ENCODE results near the gene MN1.

The MN1 gene

DNA sequence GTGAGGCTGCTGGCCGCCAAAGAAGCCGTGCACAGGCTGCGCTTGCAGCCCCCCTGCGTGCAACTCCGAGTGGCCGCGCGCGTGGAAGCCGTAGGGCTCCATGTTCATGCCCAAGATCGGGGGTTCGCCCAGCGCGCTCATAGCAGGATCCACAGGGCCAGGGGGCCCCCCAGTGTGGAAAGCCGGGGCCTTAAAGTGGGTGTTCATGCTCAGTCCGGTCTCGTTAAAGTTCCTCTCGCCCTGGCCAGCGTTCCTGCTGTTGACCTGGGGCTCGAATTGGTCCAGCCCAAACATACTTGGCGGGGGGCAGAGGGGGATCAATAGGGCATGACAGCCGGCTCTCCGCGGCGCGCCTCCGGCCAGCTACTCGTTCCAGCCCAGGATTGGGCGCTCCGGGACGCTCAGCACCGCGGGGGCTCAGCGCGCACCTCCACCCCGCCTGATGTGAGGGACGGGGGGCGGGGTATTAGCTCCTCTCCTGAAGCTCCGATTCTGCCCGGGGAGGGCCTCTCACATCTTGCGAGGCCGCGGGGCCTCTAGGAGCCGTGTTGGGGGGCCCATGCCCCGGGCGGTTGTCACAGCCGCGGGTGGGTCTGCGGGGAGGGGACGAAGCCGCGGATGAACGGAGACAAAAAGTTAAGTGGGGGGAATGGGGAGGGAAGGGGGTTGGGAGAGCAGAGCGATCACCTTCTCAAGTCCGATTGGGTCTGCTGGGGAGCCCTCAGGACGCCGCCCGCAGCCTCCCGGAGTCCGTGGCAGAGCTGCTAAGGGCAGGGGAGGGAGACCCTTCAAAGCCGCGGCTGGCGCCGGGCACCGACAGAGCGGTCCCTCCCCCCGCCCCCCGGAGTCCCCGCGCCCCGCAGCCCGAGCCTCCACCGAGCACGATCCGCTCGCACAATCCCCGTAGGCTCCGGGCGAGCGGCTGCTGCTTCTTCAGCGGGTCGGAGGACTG is 1.0 kb downstream of the MN1 start:
- no peak for DNase-seq (ENCODE audit: low spot score)

DNA sequence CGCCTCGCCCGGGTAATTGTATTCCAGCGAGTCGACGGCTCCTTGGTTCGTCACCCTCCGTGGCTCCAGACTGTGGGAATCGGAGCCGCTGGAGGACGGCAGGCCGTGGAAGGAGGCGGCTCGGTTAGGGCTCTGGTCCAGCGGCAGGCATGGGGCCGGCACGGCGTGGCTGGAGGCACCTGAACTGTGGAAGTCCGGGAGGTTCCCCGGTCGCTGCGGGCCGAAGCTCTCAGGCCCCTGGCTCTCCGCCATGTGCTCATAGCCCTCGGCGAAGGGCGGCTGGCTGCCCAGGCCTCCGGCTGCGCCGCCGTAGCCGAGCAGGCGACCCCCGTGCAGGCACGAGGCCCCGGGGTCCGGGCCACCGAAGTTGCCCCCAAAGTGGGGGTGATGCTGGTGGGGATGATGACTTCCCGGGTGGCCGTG is 1.7 kb downstream of the MN1 start:
- no peak for DNase-seq (ENCODE audit: low spot score)

DNA sequence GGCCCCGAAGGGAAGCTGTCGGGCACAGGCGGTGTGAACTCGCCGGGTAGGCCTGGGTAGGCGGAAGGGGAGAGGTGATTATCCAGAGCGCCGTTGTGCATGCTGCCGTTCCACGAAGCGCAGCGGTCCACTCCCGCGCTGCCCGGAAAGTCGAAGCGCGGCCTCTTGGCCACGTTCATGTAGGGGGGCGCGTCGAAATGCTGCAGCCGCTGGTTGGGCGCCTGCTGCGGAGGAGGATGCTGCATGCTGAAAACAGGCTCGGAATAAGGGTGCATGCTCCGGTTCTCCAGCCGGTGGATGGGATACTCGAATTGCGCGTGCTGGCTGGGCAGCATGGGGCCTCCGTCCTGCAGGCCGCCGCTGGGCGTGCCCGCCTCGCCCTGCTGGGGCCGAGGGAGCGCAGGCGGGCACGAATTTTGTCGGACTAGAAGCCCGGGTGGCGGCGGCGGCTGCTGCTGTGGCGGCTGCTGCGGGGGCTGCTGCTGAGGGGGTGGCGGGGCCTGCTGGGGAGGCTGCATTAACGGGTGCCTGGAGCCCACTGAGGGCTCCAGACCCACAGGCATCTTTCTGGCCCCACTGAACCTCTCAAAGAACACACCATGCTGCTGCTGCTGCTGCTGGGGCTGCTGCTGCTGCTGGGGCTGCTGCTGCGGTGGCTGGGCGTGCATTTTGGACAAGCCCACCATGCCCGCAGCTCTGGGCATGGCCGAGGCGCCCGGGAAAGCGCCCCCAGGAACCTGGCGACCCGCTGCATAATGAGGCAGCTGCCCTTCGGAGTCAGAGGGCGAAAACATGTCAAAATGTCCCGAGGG is 2.3 kb downstream of the MN1 start:
- DNase-seq (ENCODE audit: low spot score): no peak

DNA sequence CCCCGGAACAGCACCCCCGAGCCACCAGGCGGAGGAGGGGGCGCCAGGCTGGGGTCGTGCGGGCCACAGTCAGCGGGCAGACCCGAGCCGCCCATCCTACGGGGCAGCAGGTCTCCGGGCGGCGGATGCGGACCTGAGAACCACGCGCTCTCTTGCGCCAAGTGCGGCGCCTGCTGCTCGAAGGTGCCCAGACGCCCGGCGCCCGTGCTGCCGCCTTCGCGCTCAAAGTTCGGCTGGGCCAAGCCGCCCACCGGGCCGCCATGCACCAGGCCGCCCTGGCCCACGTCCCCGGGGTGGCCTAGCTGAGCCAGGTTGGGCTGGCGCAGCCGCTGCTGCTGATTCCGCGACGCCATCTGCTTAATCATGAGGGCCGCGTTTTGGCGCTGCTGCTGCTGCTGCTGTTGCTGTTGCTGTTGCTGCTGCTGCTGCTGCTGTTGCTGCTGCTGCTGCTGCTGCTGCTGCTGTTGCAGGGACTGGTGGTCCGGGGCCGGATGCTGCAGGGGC is 3.0 kb downstream of the MN1 start:
- DNase-seq (ENCODE audit: low spot score): no peak

DNA sequence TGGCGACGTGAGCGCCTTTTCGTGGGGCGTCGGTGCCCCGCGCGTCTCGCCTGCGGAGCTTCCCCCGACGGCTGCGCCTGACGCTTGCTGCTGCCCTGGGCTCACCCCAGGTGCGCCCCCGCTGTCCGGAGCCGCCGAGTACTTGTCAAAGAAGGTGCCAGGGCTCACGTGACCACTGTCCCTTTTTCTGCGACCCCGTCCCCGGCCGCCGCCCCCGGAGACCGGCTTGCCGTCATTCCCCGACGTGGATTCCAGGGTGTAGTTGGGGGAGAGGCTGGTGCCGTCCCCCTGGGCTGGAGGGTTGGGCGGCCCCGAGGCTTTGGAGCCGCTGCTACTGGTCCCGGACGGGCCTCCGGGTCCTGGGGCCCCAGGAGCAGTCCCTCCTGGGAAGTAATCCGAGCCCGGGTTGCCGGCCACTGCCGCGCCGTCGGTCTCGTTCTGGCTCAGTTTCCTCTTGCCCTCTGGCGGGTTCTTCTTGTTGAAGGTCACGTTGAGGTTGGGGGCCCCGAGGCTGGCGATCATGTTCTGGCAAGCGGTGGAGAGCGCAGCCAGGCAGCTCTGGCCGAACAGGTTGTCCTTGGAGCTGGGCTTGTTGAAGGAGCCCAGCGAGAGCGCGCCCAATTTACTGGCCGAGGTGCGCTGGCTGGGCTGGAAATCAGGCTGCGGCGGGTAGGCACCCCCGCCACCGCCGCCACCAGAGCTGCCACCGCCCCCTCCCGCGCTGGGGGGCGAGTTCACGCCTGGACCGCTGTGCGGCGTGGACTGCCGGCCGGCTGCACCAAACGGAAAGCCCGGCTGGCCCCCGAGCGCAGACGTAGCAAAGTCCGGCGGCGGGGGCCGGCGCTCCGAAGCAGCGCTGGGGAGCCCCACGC is 3.8 kb downstream of the MN1 start:
- DNase-seq (ENCODE audit: low spot score): no peak

DNA sequence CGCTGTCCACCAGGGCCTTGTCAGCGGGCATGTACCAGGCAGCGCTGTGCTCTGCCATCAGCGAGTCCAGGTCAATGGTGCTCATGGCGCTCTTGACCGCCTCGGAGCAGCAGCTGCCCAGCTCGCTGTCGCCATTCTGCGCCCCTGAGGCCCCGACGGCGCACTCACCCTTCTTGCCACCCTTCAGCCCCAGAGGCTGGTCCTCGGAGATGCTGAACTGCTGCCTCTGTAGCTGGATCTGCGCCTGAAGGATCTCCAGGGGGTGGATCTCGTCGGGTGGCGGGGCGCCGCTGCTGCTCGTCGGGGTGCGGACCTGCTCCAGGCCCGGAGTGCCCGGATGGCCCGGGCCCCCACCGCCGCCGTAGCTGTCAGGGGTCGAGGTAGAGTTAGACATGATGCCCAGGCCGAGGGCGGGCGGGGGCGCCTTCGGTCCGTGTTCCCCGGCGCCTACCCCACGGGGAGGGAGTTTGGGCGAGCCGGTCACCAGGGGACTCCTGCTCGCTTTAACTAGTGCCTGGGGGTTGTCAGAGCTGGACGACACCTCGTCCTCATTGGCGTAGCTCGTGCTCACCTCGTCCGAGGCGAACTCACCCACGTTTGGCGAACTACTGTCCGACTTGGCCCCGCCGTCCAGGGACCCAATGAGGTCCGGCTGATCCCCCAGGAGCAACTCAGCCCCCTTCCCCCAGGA is 4.6 kb downstream of the MN1 start:
- DNase-seq (ENCODE audit: low spot score): no peak

DNA sequence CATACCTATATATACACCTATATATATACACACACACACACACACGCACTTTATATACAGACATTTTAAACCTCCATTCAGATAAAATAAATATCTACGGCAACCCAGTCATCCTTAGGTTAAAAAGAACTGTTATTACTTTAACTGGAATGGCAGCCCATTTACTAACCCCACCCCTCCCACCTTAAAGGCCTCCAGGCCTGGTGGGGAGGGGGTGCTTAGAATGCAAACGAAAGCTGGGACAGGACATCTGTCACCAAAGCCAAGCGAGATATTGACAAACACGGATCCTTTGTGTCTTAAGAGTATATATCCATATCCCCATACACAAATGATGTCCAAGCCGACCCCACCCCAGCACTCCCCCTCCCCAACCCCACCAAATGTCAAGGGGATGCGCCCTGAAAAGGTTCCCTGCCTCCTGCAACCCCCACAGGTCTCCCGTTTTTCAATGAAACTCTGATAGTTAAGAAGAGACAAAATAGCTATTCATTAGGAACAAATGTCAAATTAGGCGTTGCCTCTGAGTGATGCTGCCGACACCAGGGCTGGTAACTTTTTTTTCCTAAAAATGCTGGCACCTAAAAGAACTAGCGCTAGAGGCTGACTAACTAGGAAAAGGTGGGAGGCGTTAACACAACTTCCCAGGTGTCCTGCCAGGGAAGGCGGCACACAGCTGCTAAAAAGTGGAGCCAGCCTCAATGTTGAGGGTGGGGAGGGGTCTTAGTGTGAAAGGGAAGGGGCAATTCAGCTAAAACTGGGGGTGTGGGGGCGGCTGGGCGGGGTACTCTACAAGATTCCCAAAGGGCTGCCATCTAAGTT is 5.6 kb downstream of the MN1 start:
- no peak for DNase-seq (ENCODE audit: low spot score)

DNA sequence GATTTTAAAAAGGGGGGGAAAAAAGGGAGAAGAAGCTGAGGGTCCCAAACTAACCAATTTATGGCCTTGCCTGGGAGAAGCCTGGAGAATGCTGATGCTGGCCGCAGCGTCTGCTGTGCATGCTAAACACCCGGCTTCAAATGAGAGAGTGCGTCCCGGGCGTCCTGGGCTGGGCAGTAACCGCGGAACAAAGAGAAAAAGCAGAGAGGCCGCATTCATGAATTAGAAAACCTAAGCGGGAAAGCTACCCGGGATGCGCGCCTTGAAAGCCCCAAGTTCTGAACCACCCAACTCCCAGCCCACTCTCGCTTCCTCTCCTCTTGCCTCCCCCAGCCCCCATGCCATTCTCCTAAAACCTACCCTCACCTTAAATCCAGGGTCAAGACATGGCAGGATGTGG is 6.5 kb downstream of the MN1 start:
- DNase-seq (ENCODE audit: low spot score): no peak

DNA sequence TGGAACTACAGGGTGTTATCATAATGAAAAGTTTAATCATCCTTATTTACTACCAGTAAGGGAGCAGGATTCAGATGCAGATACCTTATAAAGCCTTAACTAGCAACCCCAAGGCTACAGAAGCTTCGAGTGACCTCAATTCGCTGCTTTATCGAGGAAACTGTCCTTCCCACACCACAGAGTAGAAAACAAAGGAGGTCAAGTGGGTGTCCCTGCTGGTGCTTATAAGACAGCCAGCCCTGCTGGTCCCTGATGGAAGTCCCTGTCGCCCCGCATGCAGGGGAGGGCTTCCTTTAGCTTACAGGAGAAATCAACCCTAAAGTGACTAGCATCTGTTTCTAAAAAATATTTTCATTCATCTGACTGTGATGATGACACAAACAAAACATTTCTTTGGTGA is 7.3 kb downstream of the MN1 start:
- DNase-seq (ENCODE audit: low spot score): no peak

DNA sequence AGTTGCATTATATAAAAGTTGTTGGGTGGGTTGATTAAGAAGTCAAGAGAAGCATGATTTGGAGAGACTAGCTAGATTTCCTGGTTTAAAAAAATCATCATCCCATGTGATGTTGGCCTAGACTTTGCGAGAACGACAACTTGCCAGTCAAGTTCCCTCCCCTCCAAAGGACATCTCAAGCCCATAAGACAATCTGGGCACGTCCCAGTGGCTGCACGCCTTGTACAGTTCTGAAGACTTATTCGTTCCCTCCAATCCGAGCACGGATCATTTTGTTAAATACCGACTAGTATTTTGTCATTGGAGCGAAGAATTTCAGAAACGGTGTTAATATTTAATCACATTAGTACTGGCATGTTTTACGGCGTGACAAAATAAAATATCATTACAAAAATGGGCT is 8.0 kb downstream of the MN1 start:
- DNase-seq (ENCODE audit: low spot score): no peak

DNA sequence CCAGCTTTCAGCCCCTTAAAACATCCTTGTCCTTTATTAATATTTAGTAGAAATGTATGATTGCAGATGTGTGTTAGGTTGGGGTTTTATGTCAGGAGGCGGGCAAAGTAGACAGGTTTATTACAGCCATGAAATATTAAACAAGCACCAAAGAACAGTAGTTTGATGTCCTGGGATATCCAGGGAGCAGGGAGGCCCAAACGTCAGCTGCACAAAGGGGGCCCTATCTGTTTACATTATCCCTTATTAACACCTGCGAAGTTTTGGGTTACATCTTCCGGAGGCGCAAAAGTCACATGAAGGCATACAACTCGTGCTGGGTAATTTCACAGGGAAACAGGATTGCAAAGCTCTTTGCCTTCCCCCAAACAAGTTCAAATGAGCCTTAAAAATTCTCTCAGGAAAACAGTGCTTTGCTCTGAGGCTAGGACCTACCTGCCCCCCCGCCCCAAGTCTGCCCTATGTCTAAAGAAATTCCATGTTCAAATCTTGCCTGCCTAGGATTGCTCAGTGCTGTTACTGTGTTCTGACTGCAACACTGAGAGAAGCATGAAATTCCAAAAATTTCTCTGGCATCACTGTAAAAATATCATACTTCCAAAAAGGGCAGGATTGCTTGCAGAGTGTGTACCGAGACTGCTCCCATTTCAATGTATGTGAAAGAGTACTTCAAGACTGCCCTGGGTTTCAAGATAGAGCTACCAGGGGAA is 8.9 kb downstream of the MN1 start:
- no peak for DNase-seq (ENCODE audit: low spot score)

DNA sequence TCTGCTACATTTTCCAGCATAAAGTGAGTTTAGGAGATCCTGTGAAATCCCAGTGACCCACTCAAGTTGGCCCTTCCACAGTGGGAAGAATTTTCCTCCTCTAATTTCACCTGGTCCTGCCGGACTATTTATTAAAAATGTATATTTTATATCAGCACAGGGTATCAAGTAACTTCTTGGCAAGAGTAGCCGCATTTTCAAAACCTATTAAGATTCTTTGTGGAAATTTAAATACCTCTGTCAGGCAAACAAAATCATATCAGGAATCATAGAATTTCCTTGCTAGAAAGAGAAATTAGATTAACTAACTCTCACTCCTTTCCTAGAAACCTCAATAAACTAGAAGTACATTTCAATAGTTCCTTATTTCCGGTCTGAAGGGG is 9.7 kb downstream of the MN1 start:
- DNase-seq (ENCODE audit: low spot score): no peak

DNA sequence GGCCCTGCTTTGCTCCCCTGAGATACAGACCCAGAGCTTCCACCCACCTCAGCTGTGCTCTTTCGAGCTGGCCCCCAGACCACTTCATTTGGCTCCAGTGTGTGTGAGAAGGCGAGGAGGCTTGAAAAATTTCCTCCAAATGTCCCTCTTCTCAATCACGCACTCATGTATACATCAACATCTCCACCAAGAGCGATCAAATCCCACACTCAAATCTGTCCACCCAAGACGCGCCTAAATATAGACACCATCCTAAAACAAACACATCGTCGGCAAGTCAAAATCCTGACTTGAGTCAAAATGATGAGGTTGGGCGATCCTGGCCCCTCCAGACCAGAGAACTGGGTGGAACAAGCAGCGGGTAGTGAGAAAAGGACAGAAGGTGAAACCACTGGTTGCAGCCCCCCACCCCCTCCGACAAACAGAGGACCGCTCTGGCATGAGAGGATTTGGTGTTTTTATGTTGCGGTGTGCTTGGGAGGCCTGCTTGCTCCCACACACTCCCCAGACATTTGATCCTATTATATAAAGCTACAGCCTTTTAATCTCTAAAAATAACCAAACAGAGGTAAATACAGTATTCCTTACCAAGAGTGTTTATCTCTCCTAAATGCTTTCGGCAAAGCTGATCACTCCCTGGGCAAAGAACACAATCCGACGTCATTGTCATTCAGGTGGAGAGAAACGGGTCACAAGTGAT is 10.2 kb downstream of the MN1 start:
- DNase-seq (ENCODE audit: low spot score): no peak

DNA sequence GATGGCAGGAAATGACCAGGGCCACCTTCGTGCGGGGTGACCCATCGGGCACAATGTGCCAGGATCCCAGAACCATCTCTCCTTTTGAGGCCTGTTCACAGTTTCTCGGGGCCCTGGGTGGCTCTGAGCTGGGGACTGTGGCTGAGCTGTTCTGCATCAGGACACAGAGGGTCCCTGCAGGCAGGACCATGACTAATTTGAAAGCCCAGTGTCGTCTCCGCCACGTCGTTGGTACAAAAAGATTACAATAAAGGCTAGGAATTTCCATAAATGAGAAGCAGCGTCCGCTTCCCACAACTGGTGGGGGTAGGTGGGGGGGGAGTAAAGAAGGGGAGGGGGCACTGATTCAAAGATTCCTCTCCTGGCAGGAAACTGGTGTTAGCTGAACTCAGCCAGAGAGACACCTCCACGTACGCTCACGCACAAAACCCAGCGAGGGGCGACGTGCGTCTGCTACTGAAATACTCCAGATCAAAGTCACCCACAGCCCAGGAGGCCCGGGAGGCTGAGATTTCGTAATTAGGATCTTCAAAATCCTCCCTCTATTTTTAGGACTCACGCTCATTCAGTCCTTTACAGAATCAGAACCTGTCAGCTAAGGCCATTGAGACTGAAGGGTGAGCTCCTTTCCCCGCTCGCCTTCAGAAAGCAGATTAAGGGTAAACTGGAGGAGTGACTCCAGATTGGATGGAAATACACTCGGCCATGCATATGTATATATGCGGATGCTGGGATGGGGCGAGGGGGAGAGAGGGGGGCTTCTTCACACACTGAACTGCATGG is 11.0 kb downstream of the MN1 start:
- DNase-seq (ENCODE audit: low spot score): no peak

DNA sequence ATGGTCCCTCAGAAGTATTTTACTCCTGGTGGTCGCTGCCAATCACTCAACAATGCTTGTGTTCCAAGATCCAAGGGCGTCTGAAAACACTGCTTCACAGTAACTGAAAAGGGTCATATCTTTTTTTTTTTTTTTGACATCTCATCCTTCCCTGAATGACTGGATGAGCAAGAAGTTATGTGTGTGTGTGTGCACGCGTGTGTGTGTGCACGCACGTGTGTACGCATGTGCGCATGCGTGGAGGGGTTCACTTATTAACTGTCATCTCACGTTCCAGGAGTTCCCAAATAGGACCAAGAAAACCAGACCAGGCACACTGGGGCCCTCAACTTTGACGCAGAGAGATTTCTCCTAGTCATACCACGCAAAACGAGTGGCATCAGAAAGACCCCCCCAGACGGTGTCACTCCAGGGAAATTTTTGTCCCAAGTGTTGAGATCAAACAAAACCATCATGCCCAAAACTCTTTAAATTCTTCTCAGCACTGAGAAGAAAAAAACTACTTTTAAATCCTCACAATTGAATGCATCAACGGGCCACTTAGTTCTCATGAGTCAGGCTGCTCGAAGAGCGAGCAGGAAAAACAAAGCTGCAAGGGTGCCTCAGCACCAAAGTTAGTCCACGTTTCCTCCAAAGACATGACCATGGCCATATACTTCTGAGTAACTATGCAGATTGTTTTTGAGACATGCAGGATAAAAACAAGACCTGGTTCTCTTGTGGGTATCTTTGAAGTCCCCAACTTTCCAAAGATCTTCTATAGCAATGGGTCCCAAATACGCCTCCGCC is 12.9 kb downstream of the MN1 start:
- DNase-seq (ENCODE audit: low spot score): no peak

DNA sequence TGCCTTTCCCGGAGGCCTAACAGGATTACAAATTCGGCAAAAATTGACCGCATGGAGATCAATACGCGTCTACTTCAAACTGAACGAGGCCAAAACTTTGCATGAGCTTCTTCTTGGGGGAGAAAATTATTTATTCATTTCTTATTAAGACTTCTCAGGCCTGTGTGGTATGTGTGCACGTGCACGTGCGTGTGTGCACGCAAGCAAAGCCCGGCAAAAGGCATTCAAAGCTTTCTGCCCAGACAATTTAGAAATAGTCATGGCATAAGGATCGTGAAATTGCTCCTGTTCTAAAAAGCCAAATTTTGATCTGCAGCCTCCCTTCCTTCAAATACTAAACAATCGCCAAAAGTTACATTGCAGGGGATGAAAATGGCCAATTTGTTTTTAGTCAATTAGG is 14.6 kb downstream of the MN1 start:
- no peak for DNase-seq (ENCODE audit: low spot score)

DNA sequence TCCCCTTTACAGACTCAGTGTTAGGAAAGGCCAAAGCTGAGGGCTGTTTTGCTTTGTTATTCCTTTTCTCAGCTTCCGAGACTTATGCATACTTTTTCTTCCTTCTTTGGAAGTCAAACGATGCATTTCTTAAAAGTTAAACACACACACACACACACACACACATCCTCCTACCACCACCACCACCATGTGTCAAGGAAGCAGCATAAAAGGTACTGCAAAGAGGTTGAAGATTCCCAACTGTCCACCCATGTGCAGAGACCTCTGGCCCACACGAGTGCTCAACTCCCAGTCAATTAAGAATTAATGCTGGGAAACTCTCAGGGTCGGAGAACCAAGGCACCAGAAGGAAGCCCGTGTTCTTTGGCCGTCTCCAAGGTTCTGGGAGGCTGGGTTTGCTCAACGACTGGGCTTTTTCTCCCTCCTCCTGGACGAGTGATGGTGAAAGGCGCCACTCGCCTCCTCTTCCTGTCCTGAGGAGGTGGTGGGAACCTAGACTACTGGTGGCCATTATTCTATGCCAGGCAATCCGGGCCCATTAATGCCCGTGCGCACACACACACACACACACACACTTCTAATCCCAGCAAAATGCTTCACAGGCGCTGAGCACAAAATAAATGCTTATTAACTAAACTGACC is 15.1 kb downstream of the MN1 start:
- DNase-seq (ENCODE audit: low spot score): no peak

Data from SK-N-DZ (cell line).